ENCODE data around the gene PPARG.

Gene PPARG

GRCh38 chr3:12465836-12466225 is 177.0 kb downstream of the PPARG start:
- H4K20me1 ChIP-seq (ENCODE audit: insufficient read depth, low read length), result no peaks in the 10 kb centered on the region
- TF ChIP-seq EZH2 (IDR thresholded peaks at IDR 0.05; ENCODE audit: borderline replicate concordance, low read length), result no peak
- TF ChIP-seq, protein P1, sequence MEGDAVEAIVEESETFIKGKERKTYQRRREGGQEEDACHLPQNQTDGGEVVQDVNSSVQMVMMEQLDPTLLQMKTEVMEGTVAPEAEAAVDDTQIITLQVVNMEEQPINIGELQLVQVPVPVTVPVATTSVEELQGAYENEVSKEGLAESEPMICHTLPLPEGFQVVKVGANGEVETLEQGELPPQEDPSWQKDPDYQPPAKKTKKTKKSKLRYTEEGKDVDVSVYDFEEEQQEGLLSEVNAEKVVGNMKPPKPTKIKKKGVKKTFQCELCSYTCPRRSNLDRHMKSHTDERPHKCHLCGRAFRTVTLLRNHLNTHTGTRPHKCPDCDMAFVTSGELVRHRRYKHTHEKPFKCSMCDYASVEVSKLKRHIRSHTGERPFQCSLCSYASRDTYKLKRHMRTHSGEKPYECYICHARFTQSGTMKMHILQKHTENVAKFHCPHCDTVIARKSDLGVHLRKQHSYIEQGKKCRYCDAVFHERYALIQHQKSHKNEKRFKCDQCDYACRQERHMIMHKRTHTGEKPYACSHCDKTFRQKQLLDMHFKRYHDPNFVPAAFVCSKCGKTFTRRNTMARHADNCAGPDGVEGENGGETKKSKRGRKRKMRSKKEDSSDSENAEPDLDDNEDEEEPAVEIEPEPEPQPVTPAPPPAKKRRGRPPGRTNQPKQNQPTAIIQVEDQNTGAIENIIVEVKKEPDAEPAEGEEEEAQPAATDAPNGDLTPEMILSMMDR (IDR thresholded peaks at IDR 0.05; ENCODE audit: low read length), result no peak
- no peaks in the 10 kb centered on the region for H3K4me1 ChIP-seq (ENCODE audit: insufficient read depth, low read length, severe bottlenecking)
- no peak overlapping the region for H3K4me2 ChIP-seq (ENCODE audit: low read length)
- no peaks in the 10 kb centered on the region for H3F3A ChIP-seq (ENCODE audit: insufficient read depth, low read length)
- H3K9me3 ChIP-seq (ENCODE audit: low read length), result no peaks in the 10 kb centered on the region
- H3K36me3 ChIP-seq (ENCODE audit: insufficient read depth, low read length), result no peaks in the 10 kb centered on the region
- H3K4me3 ChIP-seq (ENCODE audit: low read depth, low read length, poor library complexity, severe bottlenecking), result no peak overlapping the region
- no peak overlapping the region for H3K9ac ChIP-seq (ENCODE audit: low read length)
- no peaks in the 10 kb centered on the region for H3K9me2 ChIP-seq (ENCODE audit: low read depth, low read length)
- no peak overlapping the region for H2AFZ ChIP-seq (ENCODE audit: low read length)
- H3K27me3 ChIP-seq (ENCODE audit: insufficient read depth, low read length), result no peaks in the 10 kb centered on the region
- no peaks in the 10 kb centered on the region for H3K79me2 ChIP-seq (ENCODE audit: insufficient read depth, low read length)
- H3K27ac ChIP-seq (ENCODE audit: low read depth, low read length, poor library complexity, severe bottlenecking), result no peak overlapping the region

- Histone ChIP-seq H3K4me2 (ENCODE audit: low read length) (no peak overlapping the region), H3K9ac (ENCODE audit: low read length) (no peak overlapping the region), H3K36me3 (ENCODE audit: insufficient read depth, low read length) (no peaks in the 10 kb centered on the region), H3K4me1 (ENCODE audit: insufficient read depth, low read length, severe bottlenecking) (no peaks in the 10 kb centered on the region), H3K27me3 (ENCODE audit: insufficient read depth, low read length) (peaks cover 9% of the 10 kb centered on the region; the same call in 1 of the 2 replicates), H2AFZ (ENCODE audit: low read length) (no peak overlapping the region), H3K79me2 (ENCODE audit: insufficient read depth, low read length) (no peaks in the 10 kb centered on the region), H3K9me2 (ENCODE audit: low read depth, low read length) (no peaks in the 10 kb centered on the region), H3K9me3 (ENCODE audit: low read length) (no peaks in the 10 kb centered on the region), H3F3A (ENCODE audit: insufficient read depth, low read length) (no peaks in the 10 kb centered on the region), H3K27ac (ENCODE audit: low read depth, low read length, poor library complexity, severe bottlenecking) (no peak overlapping the region), H3K4me3 (ENCODE audit: low read depth, low read length, poor library complexity, severe bottlenecking) (no peak overlapping the region), H4K20me1 (ENCODE audit: insufficient read depth, low read length) (no peaks in the 10 kb centered on the region)
- TF ChIP-seq, protein P1 (IDR thresholded peaks at IDR 0.05; ENCODE audit: low read length), result no peak
- no peak for TF ChIP-seq EZH2 (IDR thresholded peaks at IDR 0.05; ENCODE audit: borderline replicate concordance, low read length)
Observed at GRCh38 chr3:12467746-12468145, 178.9 kb downstream of the PPARG start.

- no peak overlapping the region for H2AFZ ChIP-seq (ENCODE audit: low read length)
- H3K9ac ChIP-seq (ENCODE audit: low read length), result no peak overlapping the region
- no peaks in the 10 kb centered on the region for H3K4me1 ChIP-seq (ENCODE audit: insufficient read depth, low read length, severe bottlenecking)
- no peak overlapping the region for H3K4me3 ChIP-seq (ENCODE audit: low read depth, low read length, poor library complexity, severe bottlenecking)
- H3K9me3 ChIP-seq (ENCODE audit: low read length), result no peaks in the 10 kb centered on the region
- H3K27ac ChIP-seq (ENCODE audit: low read depth, low read length, poor library complexity, severe bottlenecking), result no peak overlapping the region
- H4K20me1 ChIP-seq (ENCODE audit: insufficient read depth, low read length), result no peaks in the 10 kb centered on the region
- no peak for TF ChIP-seq EZH2 (IDR thresholded peaks at IDR 0.05; ENCODE audit: borderline replicate concordance, low read length)
- TF ChIP-seq, protein P1 (IDR thresholded peaks at IDR 0.05; ENCODE audit: low read length), result no peak
- no peaks in the 10 kb centered on the region for H3K79me2 ChIP-seq (ENCODE audit: insufficient read depth, low read length)
- no peaks in the 10 kb centered on the region for H3K9me2 ChIP-seq (ENCODE audit: low read depth, low read length)
- H3K4me2 ChIP-seq (ENCODE audit: low read length), result no peak overlapping the region
- peaks cover 9% of the 10 kb centered on the region; the same call in 1 of the 2 replicates for H3K27me3 ChIP-seq (ENCODE audit: insufficient read depth, low read length)
- no peaks in the 10 kb centered on the region for H3F3A ChIP-seq (ENCODE audit: insufficient read depth, low read length)
- no peaks in the 10 kb centered on the region for H3K36me3 ChIP-seq (ENCODE audit: insufficient read depth, low read length)
Observed at GRCh38 chr3:12468276-12468675, 179.4 kb downstream of the PPARG start.
